Cardiac fibroblast (primary cell): ENCODE measurements around the gene GARIN1A.
"Not testable (repeated sequence)": the region's sequence is repeated elsewhere in the genome, so short reads cannot be mapped to it uniquely, and the experiment has no call there.

Experiments used
- DNase-seq, 2 donors: peaks; one replicate each; pipeline versions ENCODE4 v3.0.0 to v3.0.0-alpha.2; 2010; ENCODE audit warnings: low read depth in 2 of 2
- H3K4me3 ChIP-seq, 2 donors: replicated peaks in 1 of 2; 1 replicate in 1 of 2; 2 replicates in 1 of 2; pipeline ENCODE4 v1.5.1; 2011; ENCODE audit warnings: low read depth in 2 of 2, low read length in 2 of 2, mild to moderate bottlenecking in 2 of 2, moderate library complexity in 1 of 2
- TF ChIP-seq, protein P1 (sequence below): IDR thresholded peaks from one replicate; pipeline ENCODE4 v1.5.1; 2011; ENCODE audit warnings: low read depth, mild to moderate bottlenecking, low read length, inconsistent platforms

GARIN1A gene

DNA sequence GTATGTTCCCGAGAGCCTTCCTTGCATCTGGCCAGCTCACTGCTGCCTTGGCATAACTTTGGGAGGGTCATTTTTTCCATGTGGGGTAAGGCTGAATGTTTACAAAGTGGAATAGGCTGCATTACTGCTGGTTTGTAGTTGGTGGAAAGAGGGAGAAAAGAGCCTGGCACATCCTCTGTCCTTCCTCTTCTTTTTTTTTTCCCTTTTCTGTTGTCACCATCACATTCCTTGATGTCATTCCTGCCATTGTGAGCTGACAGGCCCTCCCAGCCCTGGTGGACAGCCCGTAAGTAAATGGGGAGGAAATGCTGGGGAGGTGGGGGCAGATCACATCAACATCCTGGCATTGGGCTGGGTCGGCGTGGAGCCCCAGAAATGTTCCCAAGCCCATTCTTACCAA is at the start of gene GARIN1A:
Gene GARIN1A (plus strand): TSS at position 301 of the 400 bp plus-strand sequence. CDS start 106 bp downstream, outside the sequence.
- H3K4me3 ChIP-seq, result no peak within 1 kb of the TSS
- no peak for DNase-seq
- TF ChIP-seq, protein P1, sequence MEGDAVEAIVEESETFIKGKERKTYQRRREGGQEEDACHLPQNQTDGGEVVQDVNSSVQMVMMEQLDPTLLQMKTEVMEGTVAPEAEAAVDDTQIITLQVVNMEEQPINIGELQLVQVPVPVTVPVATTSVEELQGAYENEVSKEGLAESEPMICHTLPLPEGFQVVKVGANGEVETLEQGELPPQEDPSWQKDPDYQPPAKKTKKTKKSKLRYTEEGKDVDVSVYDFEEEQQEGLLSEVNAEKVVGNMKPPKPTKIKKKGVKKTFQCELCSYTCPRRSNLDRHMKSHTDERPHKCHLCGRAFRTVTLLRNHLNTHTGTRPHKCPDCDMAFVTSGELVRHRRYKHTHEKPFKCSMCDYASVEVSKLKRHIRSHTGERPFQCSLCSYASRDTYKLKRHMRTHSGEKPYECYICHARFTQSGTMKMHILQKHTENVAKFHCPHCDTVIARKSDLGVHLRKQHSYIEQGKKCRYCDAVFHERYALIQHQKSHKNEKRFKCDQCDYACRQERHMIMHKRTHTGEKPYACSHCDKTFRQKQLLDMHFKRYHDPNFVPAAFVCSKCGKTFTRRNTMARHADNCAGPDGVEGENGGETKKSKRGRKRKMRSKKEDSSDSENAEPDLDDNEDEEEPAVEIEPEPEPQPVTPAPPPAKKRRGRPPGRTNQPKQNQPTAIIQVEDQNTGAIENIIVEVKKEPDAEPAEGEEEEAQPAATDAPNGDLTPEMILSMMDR, result no peak

DNA sequence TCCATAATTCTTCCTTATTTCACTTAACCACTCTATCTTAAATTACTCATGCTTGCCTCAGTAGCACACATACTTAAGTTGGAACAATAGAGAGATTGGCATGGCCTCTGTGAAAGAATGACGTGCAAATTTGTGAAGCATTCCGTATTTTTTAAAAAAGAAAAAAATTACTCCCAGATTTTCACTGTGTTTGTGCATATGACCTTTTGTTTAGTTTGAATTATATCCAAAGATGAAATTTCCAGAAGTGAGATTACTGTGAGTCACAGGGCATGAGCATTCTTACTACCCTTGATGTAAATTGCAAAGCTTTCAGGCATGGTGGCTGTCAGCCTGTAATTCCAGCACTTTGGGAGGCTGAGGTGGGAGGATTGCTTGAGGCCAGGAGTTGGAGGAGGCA is 45.0 kb upstream of the GARIN1A start:
- not testable (repeated sequence) for H3K4me3 ChIP-seq
- peak; percentile 15 to 66 for DNase-seq

DNA sequence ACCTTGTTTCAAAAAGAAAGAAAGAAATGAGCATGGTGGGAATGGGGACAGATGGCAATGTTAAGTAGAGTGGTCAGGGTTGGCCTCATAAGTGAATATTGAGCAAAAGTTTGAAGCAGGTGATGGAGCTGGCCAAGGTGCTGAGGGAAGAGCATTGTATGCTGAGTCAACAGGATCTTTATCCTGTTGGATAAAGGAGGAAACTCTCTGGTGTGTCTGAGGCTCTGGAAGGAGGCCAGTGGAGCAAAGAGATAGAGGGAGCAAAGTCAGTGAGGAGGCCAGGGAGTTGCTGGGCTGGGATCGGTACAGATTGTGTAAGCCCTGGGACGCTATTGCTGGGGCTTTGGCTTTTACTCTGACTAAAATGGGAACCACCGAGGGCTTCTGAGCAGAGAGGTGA is 38.2 kb upstream of the GARIN1A start:
- H3K4me3 ChIP-seq, DNase-seq: not testable (repeated sequence)

DNA sequence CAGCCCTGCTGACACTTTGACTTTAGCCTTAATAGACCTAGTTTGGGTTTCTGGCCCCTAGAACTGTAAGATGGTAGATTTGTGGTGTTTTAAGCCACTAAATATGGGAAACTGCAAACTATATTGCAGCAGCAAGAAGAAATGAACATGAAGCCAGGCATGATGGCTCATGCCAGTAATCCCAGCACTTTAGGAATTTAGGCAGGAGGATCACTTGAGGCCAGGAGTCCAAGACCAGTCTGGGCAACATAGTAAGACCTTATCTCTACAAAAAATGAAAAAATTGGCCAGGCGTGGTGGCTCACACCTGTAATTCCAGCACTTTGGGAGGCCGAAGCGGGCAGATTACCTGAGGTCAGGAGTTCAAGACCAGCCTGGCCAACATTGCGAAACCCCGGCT is 26.9 kb upstream of the GARIN1A start:
- not testable (repeated sequence) for DNase-seq

DNA sequence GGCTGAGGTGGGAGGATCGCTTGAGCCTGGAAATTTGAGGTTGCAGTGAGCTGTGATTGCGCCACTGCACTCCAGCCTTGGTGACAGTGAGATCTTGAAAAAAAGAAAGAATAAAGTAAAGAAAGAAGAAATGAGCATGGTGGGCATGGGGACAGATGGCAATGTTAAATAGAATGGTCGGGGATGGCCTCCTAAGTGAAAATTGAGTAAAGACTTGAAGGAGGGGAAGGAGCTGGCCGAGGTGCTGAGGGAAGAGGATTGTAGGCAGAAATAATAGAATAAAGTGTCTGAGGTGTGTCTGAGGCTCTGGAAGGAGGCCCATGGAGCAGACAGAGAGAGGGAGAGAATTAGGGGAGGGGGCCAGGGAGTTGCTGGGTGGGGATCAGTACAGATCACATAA is 26.2 kb upstream of the GARIN1A start:
- not testable (repeated sequence) for H3K4me3 ChIP-seq, DNase-seq

More for the DNA sequence above, 26.9 kb upstream of the GARIN1A start:
- H3K4me3 ChIP-seq, result not testable (repeated sequence)

DNA sequence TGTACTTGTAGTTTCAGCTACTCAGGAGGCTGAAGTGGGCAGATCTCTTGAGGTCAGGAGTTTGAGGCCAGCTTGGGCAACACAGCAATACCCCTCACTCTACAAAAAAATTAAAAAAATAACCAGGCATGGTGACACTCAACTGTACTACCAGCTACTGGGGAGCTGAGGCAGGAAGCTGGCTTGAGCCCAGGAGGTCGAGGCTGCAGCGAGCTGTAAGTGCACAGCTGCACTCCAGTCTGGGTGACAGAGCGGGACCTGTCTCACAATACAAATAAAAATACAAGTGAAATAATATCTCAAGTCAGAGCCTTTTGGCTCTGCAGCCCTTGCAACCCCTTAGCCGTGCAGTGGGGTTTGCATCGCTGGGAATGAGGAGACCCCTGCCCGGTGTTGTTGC is 25.2 kb upstream of the GARIN1A start:
- H3K4me3 ChIP-seq, DNase-seq: not testable (repeated sequence)

DNA sequence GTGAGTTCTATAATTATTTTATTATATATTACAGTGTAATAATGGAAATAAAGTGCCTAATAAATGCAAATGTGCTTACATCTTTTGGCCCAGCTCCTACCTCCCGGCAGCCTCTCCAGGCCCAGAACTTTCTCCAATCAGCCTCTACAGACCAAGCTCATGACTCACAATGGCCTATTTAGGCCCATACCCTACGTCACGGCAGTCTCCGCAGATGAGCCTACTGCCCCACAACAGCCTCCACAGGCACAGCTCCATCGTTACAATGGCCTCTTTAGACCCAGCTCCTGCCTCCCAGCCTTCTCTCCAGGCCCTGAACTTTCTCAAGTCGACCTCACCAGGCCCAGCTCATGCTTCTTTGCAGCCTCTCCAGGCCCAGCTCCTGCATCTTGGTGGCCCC is 21.0 kb upstream of the GARIN1A start:
- not testable (repeated sequence) for DNase-seq, H3K4me3 ChIP-seq

DNA sequence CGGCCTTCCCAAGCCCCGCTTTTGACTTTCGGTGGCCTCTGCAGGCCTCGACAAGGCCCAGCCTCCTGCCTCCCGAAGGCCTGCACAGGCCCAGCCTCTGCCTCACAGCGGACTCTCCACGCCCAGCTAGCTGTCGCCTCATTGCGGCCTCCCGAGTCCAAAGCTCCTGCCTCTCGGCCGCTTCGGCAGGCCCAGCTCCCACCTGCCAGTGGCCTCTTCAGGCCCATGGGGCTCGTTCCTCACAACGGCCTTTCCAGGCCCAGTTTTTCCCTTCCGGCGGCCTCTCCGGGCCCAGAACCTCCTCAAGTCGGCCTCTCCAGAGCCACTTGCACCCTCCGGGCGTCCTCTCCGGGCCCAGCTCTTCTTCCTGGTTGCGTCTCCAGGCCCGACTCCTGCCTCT is 19.5 kb upstream of the GARIN1A start:
- not testable (repeated sequence) for DNase-seq, H3K4me3 ChIP-seq

DNA sequence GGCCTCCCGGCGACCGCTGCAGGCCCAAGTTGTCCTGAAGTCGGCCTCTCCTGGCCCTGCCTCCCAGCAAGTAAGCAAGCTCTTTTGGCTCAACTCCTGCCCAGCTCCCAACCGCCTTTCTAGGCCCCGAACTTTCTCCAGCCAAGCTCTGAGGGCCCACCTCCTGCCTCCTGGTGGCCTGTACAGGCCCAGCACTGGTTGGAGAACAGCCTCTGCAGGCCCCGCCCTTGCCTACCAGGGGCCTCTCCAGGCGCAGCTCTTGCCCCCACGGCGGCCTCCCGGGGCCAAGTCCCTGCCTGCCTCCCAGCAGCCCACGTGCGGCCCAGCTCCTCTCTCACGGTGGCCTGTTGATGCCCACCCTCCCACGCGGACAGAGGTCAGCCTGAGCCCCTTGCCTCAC is 18.9 kb upstream of the GARIN1A start:
- not testable (repeated sequence) for DNase-seq, H3K4me3 ChIP-seq

DNA sequence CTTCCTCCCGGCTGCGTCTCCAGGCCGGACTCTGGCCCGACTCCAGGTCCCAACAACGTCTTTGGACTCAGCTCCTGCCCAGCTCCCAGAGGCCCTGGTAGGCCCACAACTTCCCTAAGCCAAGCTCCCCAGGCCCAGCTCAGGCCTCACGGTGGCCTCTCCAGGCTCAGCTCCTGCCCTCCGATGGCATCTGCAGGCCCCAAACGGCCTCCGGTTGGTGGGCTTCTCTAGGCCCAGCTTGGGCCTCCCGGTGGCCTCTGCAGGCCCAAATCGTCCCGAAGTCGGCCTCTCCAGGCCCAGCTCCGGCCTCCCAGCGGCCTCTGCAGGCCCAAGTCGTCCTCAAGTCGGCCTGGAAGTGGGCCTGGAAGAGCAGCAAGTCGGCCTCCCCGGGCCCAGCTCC is 18.0 kb upstream of the GARIN1A start:
- H3K4me3 ChIP-seq, DNase-seq: not testable (repeated sequence)

DNA sequence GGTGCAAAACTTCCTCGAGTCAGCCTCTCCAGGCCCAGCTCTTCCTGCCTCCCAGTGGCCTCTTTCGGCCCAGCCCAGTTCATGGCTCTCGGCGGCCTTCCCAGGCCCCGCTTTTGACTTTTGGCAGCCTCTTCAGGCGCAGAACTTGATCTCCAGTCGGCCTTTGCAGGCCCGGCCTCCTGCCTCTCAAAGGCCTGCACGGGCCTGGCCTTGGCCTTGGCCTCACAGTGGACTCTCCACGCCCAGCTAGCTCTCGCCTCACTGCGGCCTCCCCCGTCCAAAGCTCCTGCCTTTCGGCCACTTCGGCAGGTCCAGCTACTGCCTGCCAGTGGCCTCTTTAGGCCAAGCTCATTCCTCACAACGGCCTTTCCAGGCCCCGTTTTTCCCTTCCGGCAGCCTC is 17.6 kb upstream of the GARIN1A start:
- H3K4me3 ChIP-seq, DNase-seq: not testable (repeated sequence)

DNA sequence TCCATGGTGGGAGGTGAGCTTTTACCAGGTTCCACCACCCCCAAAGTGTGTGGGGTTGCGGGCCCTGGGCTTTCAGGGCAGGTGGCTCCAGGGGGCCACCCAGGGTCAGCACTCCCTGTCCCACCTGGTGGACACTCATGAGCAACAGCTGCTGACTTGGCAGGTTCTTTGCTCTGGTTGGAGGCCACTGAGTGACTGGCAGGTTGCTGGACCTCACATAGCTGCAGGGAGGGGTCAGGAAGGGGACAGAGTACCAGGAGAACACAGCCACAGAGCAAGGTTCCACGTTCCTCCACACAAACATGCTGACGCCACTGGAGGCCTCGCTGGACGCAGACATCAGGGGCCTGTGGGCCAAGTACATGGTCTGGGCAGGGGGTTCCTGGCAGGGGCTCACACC is 13.7 kb upstream of the GARIN1A start:
- not testable (repeated sequence) for DNase-seq, H3K4me3 ChIP-seq

DNA sequence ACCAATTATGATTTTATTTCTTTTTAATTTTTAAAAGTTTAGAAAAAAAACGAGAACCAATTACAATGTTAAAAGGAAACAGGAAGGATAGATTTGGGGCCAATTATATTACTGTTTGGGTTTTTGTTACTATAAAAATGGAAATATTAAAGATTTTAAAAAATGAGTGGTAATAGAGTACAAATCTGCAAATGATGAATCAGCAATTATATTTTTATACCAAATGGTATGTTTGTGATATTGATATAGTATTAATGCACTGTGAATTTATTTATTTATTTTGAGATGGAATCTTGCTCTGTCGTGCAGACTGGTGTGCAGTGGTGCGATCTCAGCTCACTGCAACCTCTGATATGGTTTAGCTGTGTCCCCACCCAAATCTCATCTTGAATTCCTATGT is 11.5 kb upstream of the GARIN1A start:
- no peak overlapping the region for H3K4me3 ChIP-seq
- no peak for DNase-seq
- TF ChIP-seq, protein P1, result no peak
